Measurements from ENCODE around the gene POLN. TPM values are rescaled to one million over a fixed set of nuclear protein-coding genes. Genes with fewer than 3 reads are reported as not detected.
"Not testable (repeated sequence)": the region's sequence is repeated elsewhere in the genome, so short reads cannot be mapped to it uniquely, and the experiment has no call there.

POLN gene
- total RNA-seq, 2 experiments from 2014 or later: 3.3 to 4.0 TPM

- peaks cover 58% of the 10 kb centered on the region for H3K4me1 Mint-ChIP-seq
Observed at GRCh38 chr4:2236944-2237666, 4.8 kb downstream of the POLN start.

GRCh38 chr4:2231082-2231481 lies 10.8 kb downstream of the POLN start:
- Mint-ChIP-seq H3K36me3 (ENCODE audit: low read depth) (peaks cover 52% of the 10 kb centered on the region), H3K4me1 (peaks cover 21% of the 10 kb centered on the region), H3K4me3 (no peak overlapping the region), H3K27me3 (no peaks in the 10 kb centered on the region), H3K27ac (no peak overlapping the region), H3K9me3 (no peaks in the 10 kb centered on the region)
- DNase-seq: no peak
- ChIA-PET POLR2A (interaction anchor here (0.7 to 2.4 kb wide), 3 partner anchors 10 to 11 kb away, joined by 3 to 7 read pairs (median 5); partner anchors contain the start of genes HAUS3 and POLN), CTCF (interaction anchor here (1.3 to 3.1 kb wide), 2 partner anchors 11 to 231 kb away, joined by 3 to 14 read pairs; no protein-coding TSS in a partner anchor)

More at GRCh38 chr4:2236944-2237666, 4.8 kb downstream of the POLN start:
- CTCF ChIA-PET: interaction anchor here (0.7 to 4.6 kb wide), 3 partner anchors 16 to 298 kb away, joined by 3 to 25 read pairs (median 3); no protein-coding TSS in a partner anchor
- DNase-seq: peak; percentile 6
- peak overlapping the region; percentile 25 for H3K4me3 Mint-ChIP-seq
- no peaks in the 10 kb centered on the region for H3K27me3 Mint-ChIP-seq
- H3K27ac Mint-ChIP-seq: peak overlapping the region; percentile 45
- H3K9me3 Mint-ChIP-seq: no peaks in the 10 kb centered on the region
- peaks cover 78% of the 10 kb centered on the region for H3K36me3 Mint-ChIP-seq (ENCODE audit: low read depth)
- POLR2A ChIA-PET: interaction anchor here (2.8 to 5.5 kb wide), 2 partner anchors 175 to 232 kb away, joined by 13 to 60 read pairs; partner anchors contain the start of gene RNF4

GRCh38 chr4:2226261-2226660 lies 15.7 kb downstream of the POLN start:
- CTCF ChIA-PET: interaction anchor here (1.3 kb wide), 1 partner anchor 13 kb away, joined by 4 read pairs; no protein-coding TSS in a partner anchor
- Mint-ChIP-seq H3K27ac (no peak overlapping the region), H3K9me3 (no peaks in the 10 kb centered on the region), H3K36me3 (ENCODE audit: low read depth) (peaks cover 25% of the 10 kb centered on the region), H3K4me3 (no peak overlapping the region), H3K4me1 (peaks cover 4% of the 10 kb centered on the region), H3K27me3 (no peaks in the 10 kb centered on the region)
- POLR2A ChIA-PET: interaction anchor here (2.1 kb wide), 1 partner anchor 15 kb away, joined by 8 read pairs; no protein-coding TSS in a partner anchor
- DNase-seq: no peak

GRCh38 chr4:2222838-2223237 lies 19.1 kb downstream of the POLN start:
- Mint-ChIP-seq H3K27ac (no peak overlapping the region), H3K4me1 (peaks cover 11% of the 10 kb centered on the region), H3K4me3 (no peak overlapping the region), H3K9me3 (no peaks in the 10 kb centered on the region), H3K27me3 (no peaks in the 10 kb centered on the region), H3K36me3 (ENCODE audit: low read depth) (peaks cover 12% of the 10 kb centered on the region)
- no peak for DNase-seq
- POLR2A ChIA-PET: interaction anchor here (0.7 kb wide), 1 partner anchor 18 kb away, joined by 3 read pairs; no protein-coding TSS in a partner anchor
- CTCF ChIA-PET: interaction anchor here (1.0 to 1.6 kb wide), 2 partner anchors 18 to 240 kb away, joined by 3 to 6 read pairs; no protein-coding TSS in a partner anchor

- not testable (repeated sequence) for H3K27me3 Mint-ChIP-seq, DNase-seq, H3K4me3 Mint-ChIP-seq, H3K9me3 Mint-ChIP-seq, H3K27ac Mint-ChIP-seq
- peaks cover 16% of the 10 kb centered on the region for H3K4me1 Mint-ChIP-seq
- POLR2A ChIA-PET: interaction anchor here (0.8 kb wide), 1 partner anchor 250 kb away, joined by 3 read pairs; no protein-coding TSS in a partner anchor
- CTCF ChIA-PET: interaction anchor here (1.2 to 2.7 kb wide), 8 partner anchors 11 to 247 kb away, joined by 3 to 19 read pairs (median 14); partner anchors contain the start of genes MXD4 and RNF4
- peaks cover 11% of the 10 kb centered on the region for H3K36me3 Mint-ChIP-seq (ENCODE audit: low read depth)
Observed at GRCh38 chr4:2221378-2221777, 20.5 kb downstream of the POLN start.

GRCh38 chr4:2220016-2220630 lies 21.8 kb downstream of the POLN start:
- peaks cover 8% of the 10 kb centered on the region for H3K36me3 Mint-ChIP-seq (ENCODE audit: low read depth)
- ChIA-PET CTCF (interaction anchor here (0.6 to 2.7 kb wide), 32 partner anchors 9 to 758 kb away, joined by 3 to 25 read pairs (median 5); partner anchors contain the start of genes CFAP99, FAM193A, HAUS3 and MXD4), POLR2A (interaction anchor here (0.6 to 1.6 kb wide), 7 partner anchors 12 to 536 kb away, joined by 3 to 7 read pairs (median 3); partner anchors contain the start of gene TNIP2)
- H3K4me3 Mint-ChIP-seq: no peak overlapping the region
- DNase-seq: peak; percentile 82
- no peaks in the 10 kb centered on the region for H3K9me3 Mint-ChIP-seq
- no peak overlapping the region for H3K27ac Mint-ChIP-seq
- peaks cover 16% of the 10 kb centered on the region for H3K4me1 Mint-ChIP-seq
- H3K27me3 Mint-ChIP-seq: no peaks in the 10 kb centered on the region

- Mint-ChIP-seq H3K27me3 (no peaks in the 10 kb centered on the region), H3K4me1 (peaks cover 16% of the 10 kb centered on the region), H3K4me3 (no peak overlapping the region), H3K36me3 (ENCODE audit: low read depth) (peaks cover 8% of the 10 kb centered on the region), H3K27ac (no peak overlapping the region), H3K9me3 (no peaks in the 10 kb centered on the region)
- CTCF ChIA-PET: interaction anchor here (0.6 to 2.7 kb wide), 31 partner anchors 10 to 759 kb away, joined by 3 to 25 read pairs (median 5); partner anchors contain the start of genes CFAP99, FAM193A, HAUS3 and MXD4
- POLR2A ChIA-PET: interaction anchor here (0.6 to 1.6 kb wide), 6 partner anchors 13 to 537 kb away, joined by 3 to 7 read pairs (median 3); partner anchors contain the start of gene TNIP2
- DNase-seq: no peak
Observed at GRCh38 chr4:2219233-2219760, 22.6 kb downstream of the POLN start.

- Mint-ChIP-seq H3K4me1 (peaks cover 16% of the 10 kb centered on the region), H3K27ac (no peak overlapping the region), H3K27me3 (no peaks in the 10 kb centered on the region), H3K4me3 (no peak overlapping the region), H3K36me3 (ENCODE audit: low read depth) (peaks cover 7% of the 10 kb centered on the region), H3K9me3 (no peaks in the 10 kb centered on the region)
- POLR2A ChIA-PET: no interaction called here
- no peak for DNase-seq
- CTCF ChIA-PET: interaction anchor here (0.7 to 1.3 kb wide), 4 partner anchors 23 to 254 kb away, joined by 3 to 5 read pairs (median 4); partner anchors contain the start of genes CFAP99, HAUS3, POLN and ZFYVE28
Observed at GRCh38 chr4:2218436-2218835, 23.5 kb downstream of the POLN start.

- CTCF ChIA-PET: interaction anchor here (0.7 to 1.3 kb wide), 3 partner anchors 136 to 255 kb away, joined by 3 to 5 read pairs (median 4); partner anchors contain the start of genes CFAP99 and ZFYVE28
- H3K27ac Mint-ChIP-seq: no peak overlapping the region
- H3K4me1 Mint-ChIP-seq: peaks cover 16% of the 10 kb centered on the region
- H3K9me3 Mint-ChIP-seq: no peaks in the 10 kb centered on the region
- POLR2A ChIA-PET: no interaction called here
- H3K36me3 Mint-ChIP-seq (ENCODE audit: low read depth): peaks cover 2% of the 10 kb centered on the region
- no peaks in the 10 kb centered on the region for H3K27me3 Mint-ChIP-seq
- DNase-seq: no peak
- H3K4me3 Mint-ChIP-seq: no peak overlapping the region
Observed at GRCh38 chr4:2217726-2218125, 24.2 kb downstream of the POLN start.

- POLR2A ChIA-PET: no interaction called here
- H3K4me1 Mint-ChIP-seq: peaks cover 5% of the 10 kb centered on the region
- H3K27me3 Mint-ChIP-seq: no peaks in the 10 kb centered on the region
- H3K27ac Mint-ChIP-seq: no peak overlapping the region
- no peaks in the 10 kb centered on the region for H3K36me3 Mint-ChIP-seq (ENCODE audit: low read depth)
- H3K4me3 Mint-ChIP-seq: no peak overlapping the region
- no peak for DNase-seq
- no peaks in the 10 kb centered on the region for H3K9me3 Mint-ChIP-seq
- CTCF ChIA-PET: no interaction called here
Observed at GRCh38 chr4:2212831-2213230, 29.1 kb downstream of the POLN start.

GRCh38 chr4:2202789-2203188 lies 39.1 kb downstream of the POLN start:
- H3K4me1 Mint-ChIP-seq; H3K4me3 Mint-ChIP-seq; DNase-seq; H3K27me3 Mint-ChIP-seq; H3K27ac Mint-ChIP-seq; CTCF ChIA-PET; H3K36me3 Mint-ChIP-seq (ENCODE audit: low read depth); H3K9me3 Mint-ChIP-seq; POLR2A ChIA-PET: not testable (repeated sequence)

- no peaks in the 10 kb centered on the region for H3K9me3 Mint-ChIP-seq
- no peaks in the 10 kb centered on the region for H3K4me1 Mint-ChIP-seq
- H3K4me3 Mint-ChIP-seq: no peak overlapping the region
- H3K27me3 Mint-ChIP-seq: no peaks in the 10 kb centered on the region
- DNase-seq: no peak
- ChIA-PET POLR2A (no interaction called here), CTCF (no interaction called here)
- H3K27ac Mint-ChIP-seq: no peak overlapping the region
- peaks cover 8% of the 10 kb centered on the region for H3K36me3 Mint-ChIP-seq (ENCODE audit: low read depth)
Observed at GRCh38 chr4:2194496-2194895, 47.4 kb downstream of the POLN start.

Data from activated CD4-positive, alpha-beta memory T cell treated with anti-CD3 and anti-CD28 coated beads, Interleukin-2, amount 10 ng/mL, durations not matched to agents 7 days and 5 days (primary cell).